GM18867 (cell line): ENCODE data around the gene EIF3I.
"Not testable (repeated sequence)": the region's sequence is repeated elsewhere in the genome, so short reads cannot be mapped to it uniquely, and the experiment has no call there.

Source experiments
- ATAC-seq: cut with Tn5 transposase; IDR thresholded peaks from one replicate; pipeline ENCODE4 v1.9.1; 2021; ENCODE audit warnings: mild to moderate bottlenecking, moderate library complexity; ENCODE audit not compliant: unreplicated experiment

Gene EIF3I

DNA sequence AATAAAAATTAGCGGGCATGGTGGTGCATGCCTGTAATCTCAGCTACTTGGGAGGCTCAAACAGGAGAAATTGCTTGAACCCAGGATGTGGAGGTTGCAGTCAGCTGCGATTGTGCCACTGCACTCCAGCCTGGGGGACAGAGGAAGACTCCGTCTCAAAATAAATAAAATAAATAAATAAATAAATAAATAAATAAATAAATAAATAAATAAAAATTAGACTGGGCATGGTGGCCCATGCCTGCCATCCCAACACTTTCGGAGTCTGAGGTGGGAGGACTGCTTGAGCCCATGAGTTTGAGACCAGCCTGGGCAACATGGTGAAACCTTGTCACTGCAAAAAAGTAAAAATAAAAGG is 41.0 kb downstream of the EIF3I start:
- ATAC-seq: not testable (repeated sequence)

DNA sequence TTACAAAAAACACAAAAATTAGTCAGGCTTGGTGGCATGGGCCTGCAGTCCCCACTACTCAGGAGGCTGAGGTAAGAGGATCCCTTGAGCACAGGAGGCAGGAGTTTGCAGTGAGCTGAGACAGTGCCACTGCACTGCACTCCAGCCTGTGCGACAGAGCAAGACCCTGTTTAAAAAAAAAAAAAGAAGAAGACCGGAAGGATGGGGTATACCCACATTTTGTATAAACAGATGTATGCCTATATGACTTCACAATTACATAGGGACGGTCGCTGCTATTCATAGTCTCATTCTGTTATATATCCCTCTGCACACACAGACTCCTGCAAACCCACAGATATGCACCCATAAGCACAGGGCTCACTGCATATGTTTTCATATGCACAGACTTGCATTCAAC is 41.5 kb downstream of the EIF3I start:
- no peak for ATAC-seq

DNA sequence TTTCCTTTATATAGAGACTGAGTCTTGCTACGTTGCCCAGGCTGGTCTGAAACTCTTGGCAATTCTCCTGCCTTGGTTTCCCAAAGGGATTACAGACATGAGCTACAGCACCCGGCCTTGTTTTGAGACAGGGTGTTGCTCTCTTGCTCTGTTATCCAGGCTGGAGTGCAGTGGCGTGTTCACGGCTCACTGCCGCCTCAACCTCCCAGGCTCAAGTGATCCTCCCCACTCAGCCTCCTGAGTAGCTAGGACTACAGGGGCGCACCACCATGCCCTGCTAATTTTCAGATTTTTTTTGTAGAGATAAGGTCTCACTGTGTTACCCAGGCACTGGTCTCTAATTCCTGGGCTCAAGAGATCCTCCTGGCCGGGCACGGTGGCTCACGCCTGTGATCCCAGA is 43.6 kb downstream of the EIF3I start:
- ATAC-seq: no peak

DNA sequence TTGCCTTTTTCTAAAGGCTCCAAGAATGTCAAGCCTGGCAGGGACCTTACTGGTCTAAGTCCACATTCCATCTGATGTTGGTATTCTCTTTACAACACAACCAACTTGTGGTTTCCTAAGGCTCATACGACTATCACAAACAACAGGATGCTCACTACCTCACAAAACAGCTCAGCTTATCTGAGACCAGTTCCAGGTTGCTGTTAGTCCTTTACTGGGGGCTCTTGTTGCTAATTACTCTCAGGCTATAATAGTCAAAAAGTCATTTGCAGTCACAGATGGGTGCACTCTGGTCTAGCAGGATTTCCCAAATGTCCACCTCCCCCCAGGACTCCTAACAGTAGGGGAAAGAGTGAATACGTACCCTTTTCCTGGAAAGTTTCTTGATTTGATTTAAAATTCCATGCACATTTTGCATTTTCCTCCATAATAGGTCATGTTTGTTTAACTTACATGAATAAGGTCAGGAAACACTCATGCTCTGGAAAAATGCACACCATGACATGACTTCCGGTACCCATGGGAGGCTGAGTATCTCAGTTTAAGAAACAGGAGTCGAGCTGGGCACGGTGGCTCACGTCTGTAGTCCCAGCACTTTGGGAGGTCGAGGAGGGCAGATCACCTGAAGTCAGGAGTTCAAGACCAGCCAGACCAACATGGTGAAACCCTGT is 44.8 kb downstream of the EIF3I start:
- no peak for ATAC-seq

DNA sequence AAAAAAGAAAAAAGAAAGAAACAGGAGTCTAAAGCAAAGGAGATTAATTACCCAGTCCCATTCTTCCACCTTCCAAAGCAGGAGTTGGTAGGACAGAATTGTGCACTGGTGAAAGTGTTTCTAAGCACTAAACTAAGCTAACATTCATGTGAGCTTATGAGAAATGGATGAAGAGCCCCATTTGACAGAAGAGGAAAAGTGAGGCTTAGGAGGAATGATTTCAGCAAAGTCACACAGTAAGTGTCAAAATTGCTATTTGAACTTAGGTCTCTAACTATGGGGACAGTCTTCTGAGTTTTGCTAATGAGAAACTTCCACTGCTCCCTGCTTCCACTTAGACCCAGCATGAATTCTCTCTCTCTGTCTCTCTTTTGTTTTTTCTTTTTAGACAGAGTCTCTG is 47.5 kb downstream of the EIF3I start:
- no peak for ATAC-seq

DNA sequence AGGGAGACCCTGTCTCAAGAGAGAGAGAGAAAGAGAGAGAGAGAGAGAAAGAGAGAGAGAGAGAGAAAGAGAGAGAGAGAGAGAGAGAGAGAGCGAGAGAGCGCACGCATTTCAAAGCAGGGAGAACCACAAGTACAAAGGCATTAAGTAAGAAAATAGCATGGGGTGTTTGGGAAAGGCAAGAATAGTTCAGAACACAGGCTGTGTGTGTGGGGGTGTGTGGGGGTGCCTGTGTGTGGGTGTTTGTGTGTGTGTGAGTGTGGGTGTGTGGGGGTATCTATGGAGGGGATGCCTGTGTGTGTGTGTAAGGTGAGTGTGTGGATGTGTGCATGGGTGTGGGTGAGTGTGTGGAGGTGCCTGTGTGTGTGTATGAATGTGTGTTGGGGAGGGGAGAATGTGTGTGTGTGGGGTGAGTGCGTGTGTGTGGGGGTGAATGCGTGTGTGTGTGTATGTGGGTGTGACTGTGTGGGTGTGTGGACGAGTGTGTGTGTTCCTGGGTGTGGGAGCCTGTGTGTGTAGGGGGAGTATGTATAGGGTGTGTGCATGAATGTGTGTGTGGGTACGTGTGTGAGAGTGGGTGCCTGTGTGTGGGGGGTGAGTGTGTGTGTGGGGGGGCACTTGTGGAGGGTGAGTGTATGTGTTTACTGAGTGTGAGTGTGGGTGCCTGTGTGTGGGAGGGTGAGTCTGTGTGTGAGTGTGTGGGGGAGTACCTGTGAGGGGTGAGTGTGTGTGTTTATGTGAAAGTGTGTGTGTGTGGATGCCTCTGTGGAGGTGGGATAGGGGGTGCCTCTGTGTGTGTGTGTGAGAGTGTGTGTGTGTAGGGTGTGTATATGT is 50.6 kb downstream of the EIF3I start:
- no peak for ATAC-seq

DNA sequence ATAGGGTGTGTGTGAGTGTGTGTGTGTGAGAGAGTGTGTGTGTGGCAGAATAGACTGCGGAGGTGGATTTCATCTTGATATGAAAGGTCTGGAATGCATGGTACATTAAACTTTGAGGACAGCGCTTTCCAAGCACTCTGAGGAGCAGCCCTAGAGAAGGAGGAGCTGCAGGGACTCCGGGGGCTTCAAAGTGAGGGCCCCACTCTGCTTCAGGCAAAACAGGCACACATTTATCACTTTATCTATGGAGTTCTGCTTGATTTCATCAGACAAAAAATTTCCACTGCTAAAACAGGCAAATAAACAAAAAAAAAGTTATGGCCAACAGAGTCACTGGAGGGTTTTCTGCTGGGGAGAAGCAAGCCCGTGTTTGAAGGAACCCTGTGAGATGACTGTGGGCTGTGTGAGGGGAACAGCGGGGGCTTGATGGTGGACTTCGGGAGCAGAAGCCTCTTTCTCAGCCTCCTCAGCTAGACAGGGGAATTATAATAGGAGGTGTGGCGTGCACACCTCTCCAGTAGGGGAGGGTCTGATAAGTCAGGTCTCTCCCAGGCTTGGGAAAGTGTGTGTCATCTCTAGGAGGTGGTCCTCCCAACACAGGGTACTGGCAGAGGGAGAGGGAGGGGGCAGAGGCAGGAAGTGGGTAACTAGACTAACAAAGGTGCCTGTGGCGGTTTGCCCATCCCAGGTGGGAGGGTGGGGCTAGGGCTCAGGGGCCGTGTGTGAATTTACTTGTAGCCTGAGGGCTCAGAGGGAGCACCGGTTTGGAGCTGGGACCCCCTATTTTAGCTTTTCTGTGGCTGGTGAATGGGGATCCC is 51.4 kb downstream of the EIF3I start:
- ATAC-seq: no peak

DNA sequence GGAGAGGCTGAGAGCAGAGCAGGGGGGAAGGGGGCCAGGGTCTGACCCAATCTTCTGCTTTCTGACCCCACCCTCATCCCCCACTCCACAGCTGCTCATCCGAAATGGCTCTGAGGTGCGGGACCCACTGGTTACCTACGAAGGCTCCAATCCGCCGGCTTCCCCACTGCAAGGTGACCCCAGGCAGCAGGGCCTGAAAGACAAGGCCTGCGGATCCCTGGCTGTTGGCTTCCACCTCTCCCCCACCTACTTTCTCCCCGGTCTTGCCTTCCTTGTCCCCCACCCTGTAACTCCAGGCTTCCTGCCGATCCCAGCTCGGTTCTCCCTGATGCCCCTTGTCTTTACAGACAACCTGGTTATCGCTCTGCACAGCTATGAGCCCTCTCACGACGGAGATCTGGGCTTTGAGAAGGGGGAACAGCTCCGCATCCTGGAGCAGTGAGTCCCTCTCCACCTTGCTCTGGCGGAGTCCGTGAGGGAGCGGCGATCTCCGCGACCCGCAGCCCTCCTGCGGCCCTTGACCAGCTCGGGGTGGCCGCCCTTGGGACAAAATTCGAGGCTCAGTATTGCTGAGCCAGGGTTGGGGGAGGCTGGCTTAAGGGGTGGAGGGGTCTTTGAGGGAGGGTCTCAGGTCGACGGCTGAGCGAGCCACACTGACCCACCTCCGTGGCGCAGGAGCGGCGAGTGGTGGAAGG is 52.6 kb downstream of the EIF3I start:
- ATAC-seq: no peak

DNA sequence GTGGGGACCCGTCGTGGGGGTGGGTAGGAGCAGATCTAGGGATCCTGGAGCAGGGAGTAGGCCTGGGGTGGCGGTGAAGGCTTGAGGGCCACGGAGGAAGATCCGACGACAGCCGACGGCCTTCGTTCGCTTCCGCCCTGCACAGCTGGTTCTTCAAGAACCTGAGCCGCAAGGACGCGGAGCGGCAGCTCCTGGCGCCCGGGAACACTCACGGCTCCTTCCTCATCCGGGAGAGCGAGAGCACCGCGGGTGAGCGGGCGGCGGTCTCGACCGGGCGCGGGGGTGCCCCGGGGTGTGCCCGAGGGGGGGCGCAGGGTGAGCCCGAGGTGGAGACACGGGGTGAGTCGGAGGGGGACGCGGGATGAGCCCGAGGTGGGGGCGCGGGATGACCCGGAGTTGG is 53.2 kb downstream of the EIF3I start:
- ATAC-seq: no peak

DNA sequence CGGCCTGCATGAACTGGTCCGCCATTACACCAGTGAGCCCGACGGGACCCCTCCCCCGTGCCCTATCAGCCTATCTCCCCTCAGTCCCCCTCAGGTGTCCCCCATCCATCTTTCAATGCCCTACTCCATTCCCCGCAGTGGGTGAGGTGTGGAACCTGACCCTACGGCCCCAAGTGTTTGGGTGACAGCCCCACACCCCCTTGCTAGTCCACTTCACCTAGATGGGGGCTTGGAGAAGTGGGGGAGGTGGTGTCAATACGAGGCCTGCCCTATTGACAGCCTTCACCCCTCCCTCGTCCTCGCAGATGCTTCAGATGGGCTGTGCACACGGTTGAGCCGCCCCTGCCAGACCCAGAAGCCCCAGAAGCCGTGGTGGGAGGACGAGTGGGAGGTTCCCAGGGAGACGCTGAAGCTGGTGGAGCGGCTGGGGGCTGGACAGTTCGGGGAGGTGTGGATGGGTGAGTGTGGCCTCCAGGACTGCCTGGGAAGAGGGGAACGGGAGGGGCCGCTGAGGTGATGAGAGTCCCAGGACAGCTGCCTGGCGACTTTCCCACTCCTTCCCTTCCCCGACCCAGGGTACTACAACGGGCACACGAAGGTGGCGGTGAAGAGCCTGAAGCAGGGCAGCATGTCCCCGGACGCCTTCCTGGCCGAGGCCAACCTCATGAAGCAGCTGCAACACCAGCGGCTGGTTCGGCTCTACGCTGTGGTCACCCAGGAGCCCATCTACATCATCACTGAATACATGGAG is 54.0 kb downstream of the EIF3I start:
- ATAC-seq: no peak
